GM23338 (cell line): ENCODE measurements around the gene MRC2. TPM values are rescaled to one million over a fixed set of nuclear protein-coding genes. Genes with fewer than 3 reads are reported as not detected.
A peak's percentile ranks its signal among the peaks of the same experiment; 100 is the strongest.

ENCODE experiments used
- ATAC-seq: fragments of 200-7000 bp; cut with Tn5 transposase; 3 replicates; pipeline ENCODE4 v1.9.1; 2020
- DNase-seq: peaks from one replicate; pipeline ENCODE4 v3.0.0-alpha.2; 2015; ENCODE audit warnings: low spot score
- H2AFZ ChIP-seq: fragments of 200-600 bp; sonication (generic); 2 replicates; pipeline ENCODE4 v1.8.0; 2016; ENCODE audit warnings: antibody characterized with exemption, mild to moderate bottlenecking, moderate library complexity
- H3F3A ChIP-seq: fragments of 200-600 bp; sonication (generic); replicated peaks from 2 replicates; pipeline ENCODE4 v1.8.0; 2017; ENCODE audit warnings: antibody characterized with exemption, mixed run types, low read depth
- H3K27ac ChIP-seq: fragments of 200-600 bp; sonication (generic); 2 replicates; pipeline ENCODE4 v1.6.1; 2016; ENCODE audit warnings: low read depth
- H3K27me3 ChIP-seq: fragments of 200-600 bp; sonication (generic); 2 replicates; pipeline ENCODE4 v1.8.0; 2016; ENCODE audit warnings: mild to moderate bottlenecking, mixed run types, moderate library complexity; ENCODE audit not compliant: insufficient read depth
- H3K36me3 ChIP-seq: fragments of 200-600 bp; sonication (generic); 2 replicates; pipeline ENCODE4 v1.8.0; 2016; ENCODE audit warnings: mild to moderate bottlenecking; ENCODE audit not compliant: insufficient read depth
- H3K4me1 ChIP-seq: fragments of 200-600 bp; sonication (generic); 2 replicates; pipeline ENCODE4 v1.8.0; 2016; ENCODE audit warnings: mild to moderate bottlenecking, moderate library complexity; ENCODE audit not compliant: insufficient read depth
- H3K4me2 ChIP-seq: fragments of 200-600 bp; sonication (generic); 2 replicates; pipeline ENCODE4 v1.7.1; 2017; ENCODE audit warnings: mixed run types
- H3K4me3 ChIP-seq: fragments of 200-600 bp; sonication (generic); 2 replicates; pipeline ENCODE4 v1.6.1; 2016; ENCODE audit warnings: mixed run types
- H3K79me2 ChIP-seq: fragments of 200-600 bp; sonication (generic); replicated peaks from 2 replicates; pipeline ENCODE4 v1.8.0; 2017; ENCODE audit warnings: mild to moderate bottlenecking; ENCODE audit not compliant: insufficient read depth
- H3K9me2 ChIP-seq: fragments of 200-600 bp; sonication (generic); 2 replicates; pipeline ENCODE4 v1.8.0; 2017; ENCODE audit not compliant: insufficient read depth
- H4K20me1 ChIP-seq: fragments of 200-600 bp; sonication (generic); replicated peaks from 2 replicates; pipeline ENCODE4 v1.8.0; 2017; ENCODE audit warnings: mild to moderate bottlenecking; ENCODE audit not compliant: insufficient read depth
- H3K27ac Mint-ChIP-seq: 2 replicates; pipeline ENCODE4 v1.8.0; 2020; ENCODE audit warnings: inconsistent platforms, mild to moderate bottlenecking, moderate library complexity, mixed read lengths
- H3K27me3 Mint-ChIP-seq: 3 replicates; pipeline ENCODE4 v1.8.0; 2022; ENCODE audit warnings: low read depth, mild to moderate bottlenecking, moderate library complexity, mixed read lengths, inconsistent platforms; ENCODE audit not compliant: insufficient read depth, poor library complexity
- H3K36me3 Mint-ChIP-seq: 3 replicates; pipeline ENCODE4 v1.8.0; 2021; ENCODE audit warnings: low read depth, mild to moderate bottlenecking, inconsistent platforms, moderate library complexity, mixed read lengths
- H3K4me1 Mint-ChIP-seq: 3 replicates; pipeline ENCODE4 v1.8.0; 2020; ENCODE audit warnings: mild to moderate bottlenecking, inconsistent platforms, mixed read lengths
- H3K4me3 Mint-ChIP-seq: 3 replicates; pipeline ENCODE4 v1.8.0; 2021; ENCODE audit warnings: moderate library complexity, mild to moderate bottlenecking, inconsistent platforms, mixed read lengths
- H3K9me3 Mint-ChIP-seq: 3 replicates; pipeline ENCODE4 v1.8.0; 2020; ENCODE audit warnings: moderate library complexity, mild to moderate bottlenecking, inconsistent platforms, mixed read lengths
- CREB1 ChIP-seq: fragments of 250-450 bp; sonication (Bioruptor Pico); IDR thresholded peaks from 2 replicates; pipeline ENCODE4 v1.5.0; 2020; ENCODE audit warnings: low read depth, mild to moderate bottlenecking, moderate library complexity
- EZH2 ChIP-seq: fragments of 200-600 bp; sonication (generic); IDR thresholded peaks from one replicate; pipeline ENCODE4 v1.8.0; 2017; ENCODE audit warnings: antibody characterized with exemption, mild to moderate bottlenecking, low read depth; ENCODE audit not compliant: unreplicated experiment
- EZH2phosphoT487 ChIP-seq: fragments of 200-600 bp; sonication (generic); IDR thresholded peaks from one replicate; pipeline ENCODE4 v1.8.1; 2018; ENCODE audit warnings: antibody characterized with exemption; ENCODE audit not compliant: unreplicated experiment
- NANOG ChIP-seq: IDR thresholded peaks from 2 replicates; pipeline ENCODE4 v1.6.1; 2016; ENCODE audit warnings: antibody characterized with exemption, borderline replicate concordance
- polyA plus RNA-seq: library from polyadenylated mRNA; unstranded; fragments of >200 nt; fragmentation: Nextera tagmentation; extraction: Ambion mirVana; gene quantifications from 2 replicates; pipeline ENCODE4 v1.2.1, GENCODE V29; 2016
- total RNA-seq: library from RNA; depleted of rRNA; stranded (reverse); fragments of >200 nt; shearing (Covaris generic); gene quantifications from 2 replicates; pipeline ENCODE4 v1.2.3, GENCODE V29; 2014
- TF ChIP-seq, protein P1 (sequence below): fragments of 250-450 bp; sonication (Bioruptor Pico); IDR thresholded peaks from 2 replicates; pipeline ENCODE4 v1.5.0; 2020; ENCODE audit warnings: mild to moderate bottlenecking, moderate library complexity
- TF ChIP-seq, protein P2 (sequence below): IDR thresholded peaks from 2 replicates; pipeline ENCODE4 v1.6.1; 2016; ENCODE audit warnings: antibody characterized with exemption
- TF ChIP-seq, protein P3 (sequence below): IDR thresholded peaks from one replicate; pipeline ENCODE4 v1.6.1; 2018; ENCODE audit warnings: antibody characterized with exemption; ENCODE audit not compliant: unreplicated experiment

The MRC2 gene
- total and polyA plus RNA-seq, 2 experiments from 2014 or later, result 8.0 to 38.6 TPM

DNA sequence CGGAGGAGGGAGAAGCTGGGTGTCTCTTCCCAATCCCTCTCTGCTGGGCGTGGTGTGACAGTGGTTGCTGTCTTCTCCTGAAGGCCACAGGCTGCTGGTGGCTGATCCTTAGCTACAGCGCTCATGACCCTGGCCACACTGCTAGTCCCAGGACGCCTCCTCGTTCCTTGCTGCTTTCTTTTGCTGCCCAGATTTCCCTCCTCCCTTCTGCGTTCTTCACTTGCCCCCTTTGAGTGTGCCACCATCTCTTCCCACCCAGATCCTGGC is 90.1 kb downstream of the MRC2 start (continued):
- TF ChIP-seq, protein P1, sequence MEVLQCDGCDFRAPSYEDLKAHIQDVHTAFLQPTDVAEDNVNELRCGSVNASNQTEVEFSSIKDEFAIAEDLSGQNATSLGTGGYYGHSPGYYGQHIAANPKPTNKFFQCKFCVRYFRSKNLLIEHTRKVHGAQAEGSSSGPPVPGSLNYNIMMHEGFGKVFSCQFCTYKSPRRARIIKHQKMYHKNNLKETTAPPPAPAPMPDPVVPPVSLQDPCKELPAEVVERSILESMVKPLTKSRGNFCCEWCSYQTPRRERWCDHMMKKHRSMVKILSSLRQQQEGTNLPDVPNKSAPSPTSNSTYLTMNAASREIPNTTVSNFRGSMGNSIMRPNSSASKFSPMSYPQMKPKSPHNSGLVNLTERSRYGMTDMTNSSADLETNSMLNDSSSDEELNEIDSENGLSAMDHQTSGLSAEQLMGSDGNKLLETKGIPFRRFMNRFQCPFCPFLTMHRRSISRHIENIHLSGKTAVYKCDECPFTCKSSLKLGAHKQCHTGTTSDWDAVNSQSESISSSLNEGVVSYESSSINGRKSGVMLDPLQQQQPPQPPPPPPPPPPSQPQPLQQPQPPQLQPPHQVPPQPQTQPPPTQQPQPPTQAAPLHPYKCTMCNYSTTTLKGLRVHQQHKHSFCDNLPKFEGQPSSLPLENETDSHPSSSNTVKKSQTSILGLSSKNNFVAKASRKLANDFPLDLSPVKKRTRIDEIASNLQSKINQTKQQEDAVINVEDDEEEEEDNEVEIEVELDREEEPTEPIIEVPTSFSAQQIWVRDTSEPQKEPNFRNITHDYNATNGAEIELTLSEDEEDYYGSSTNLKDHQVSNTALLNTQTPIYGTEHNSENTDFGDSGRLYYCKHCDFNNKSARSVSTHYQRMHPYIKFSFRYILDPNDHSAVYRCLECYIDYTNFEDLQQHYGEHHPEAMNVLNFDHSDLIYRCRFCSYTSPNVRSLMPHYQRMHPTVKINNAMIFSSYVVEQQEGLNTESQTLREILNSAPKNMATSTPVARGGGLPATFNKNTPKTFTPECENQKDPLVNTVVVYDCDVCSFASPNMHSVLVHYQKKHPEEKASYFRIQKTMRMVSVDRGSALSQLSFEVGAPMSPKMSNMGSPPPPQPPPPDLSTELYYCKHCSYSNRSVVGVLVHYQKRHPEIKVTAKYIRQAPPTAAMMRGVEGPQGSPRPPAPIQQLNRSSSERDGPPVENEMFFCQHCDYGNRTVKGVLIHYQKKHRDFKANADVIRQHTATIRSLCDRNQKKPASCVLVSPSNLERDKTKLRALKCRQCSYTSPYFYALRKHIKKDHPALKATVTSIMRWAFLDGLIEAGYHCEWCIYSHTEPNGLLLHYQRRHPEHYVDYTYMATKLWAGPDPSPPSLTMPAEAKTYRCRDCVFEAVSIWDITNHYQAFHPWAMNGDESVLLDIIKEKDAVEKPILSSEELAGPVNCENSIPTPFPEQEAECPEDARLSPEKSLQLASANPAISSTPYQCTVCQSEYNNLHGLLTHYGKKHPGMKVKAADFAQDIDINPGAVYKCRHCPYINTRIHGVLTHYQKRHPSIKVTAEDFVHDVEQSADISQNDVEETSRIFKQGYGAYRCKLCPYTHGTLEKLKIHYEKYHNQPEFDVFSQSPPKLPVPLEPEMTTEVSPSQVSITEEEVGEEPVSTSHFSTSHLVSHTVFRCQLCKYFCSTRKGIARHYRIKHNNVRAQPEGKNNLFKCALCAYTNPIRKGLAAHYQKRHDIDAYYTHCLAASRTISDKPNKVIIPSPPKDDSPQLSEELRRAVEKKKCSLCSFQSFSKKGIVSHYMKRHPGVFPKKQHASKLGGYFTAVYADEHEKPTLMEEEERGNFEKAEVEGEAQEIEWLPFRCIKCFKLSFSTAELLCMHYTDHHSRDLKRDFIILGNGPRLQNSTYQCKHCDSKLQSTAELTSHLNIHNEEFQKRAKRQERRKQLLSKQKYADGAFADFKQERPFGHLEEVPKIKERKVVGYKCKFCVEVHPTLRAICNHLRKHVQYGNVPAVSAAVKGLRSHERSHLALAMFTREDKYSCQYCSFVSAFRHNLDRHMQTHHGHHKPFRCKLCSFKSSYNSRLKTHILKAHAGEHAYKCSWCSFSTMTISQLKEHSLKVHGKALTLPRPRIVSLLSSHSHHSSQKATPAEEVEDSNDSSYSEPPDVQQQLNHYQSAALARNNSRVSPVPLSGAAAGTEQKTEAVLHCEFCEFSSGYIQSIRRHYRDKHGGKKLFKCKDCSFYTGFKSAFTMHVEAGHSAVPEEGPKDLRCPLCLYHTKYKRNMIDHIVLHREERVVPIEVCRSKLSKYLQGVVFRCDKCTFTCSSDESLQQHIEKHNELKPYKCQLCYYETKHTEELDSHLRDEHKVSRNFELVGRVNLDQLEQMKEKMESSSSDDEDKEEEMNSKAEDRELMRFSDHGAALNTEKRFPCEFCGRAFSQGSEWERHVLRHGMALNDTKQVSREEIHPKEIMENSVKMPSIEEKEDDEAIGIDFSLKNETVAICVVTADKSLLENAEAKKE (CRISPR knock-in tag), result no peak
- TF ChIP-seq, protein P2, sequence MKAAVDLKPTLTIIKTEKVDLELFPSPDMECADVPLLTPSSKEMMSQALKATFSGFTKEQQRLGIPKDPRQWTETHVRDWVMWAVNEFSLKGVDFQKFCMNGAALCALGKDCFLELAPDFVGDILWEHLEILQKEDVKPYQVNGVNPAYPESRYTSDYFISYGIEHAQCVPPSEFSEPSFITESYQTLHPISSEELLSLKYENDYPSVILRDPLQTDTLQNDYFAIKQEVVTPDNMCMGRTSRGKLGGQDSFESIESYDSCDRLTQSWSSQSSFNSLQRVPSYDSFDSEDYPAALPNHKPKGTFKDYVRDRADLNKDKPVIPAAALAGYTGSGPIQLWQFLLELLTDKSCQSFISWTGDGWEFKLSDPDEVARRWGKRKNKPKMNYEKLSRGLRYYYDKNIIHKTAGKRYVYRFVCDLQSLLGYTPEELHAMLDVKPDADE, result no peak
- no peak for TF ChIP-seq NANOG
- TF ChIP-seq CREB1 (CRISPR knock-in tag), result no peak
- TF ChIP-seq EZH2phosphoT487, result no peak
- no peak for TF ChIP-seq EZH2

DNA sequence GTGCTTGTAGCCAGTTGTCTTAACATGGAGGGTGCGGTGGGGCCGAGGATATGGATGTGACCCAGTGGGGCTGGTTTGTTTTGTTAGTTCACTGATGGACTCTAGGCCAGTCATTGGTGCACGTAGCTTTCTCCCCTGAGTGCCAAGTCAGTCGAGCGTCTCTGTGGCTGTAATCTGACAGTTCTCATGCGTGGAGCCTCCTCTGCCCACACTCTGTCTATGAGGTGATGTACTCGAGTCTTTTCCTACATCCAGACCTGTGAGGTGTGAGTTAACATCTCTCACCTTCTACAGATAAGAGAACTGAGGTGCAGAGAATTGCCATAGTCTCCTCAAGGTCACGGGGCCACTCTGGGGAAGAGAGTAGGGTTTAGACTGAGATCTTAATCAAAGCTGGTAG is 90.4 kb downstream of the MRC2 start:
- H3K27me3 ChIP-seq, result no peaks in the 10 kb centered on the region
- H3K4me1 Mint-ChIP-seq, result peaks cover 14% of the 10 kb centered on the region
- H3K27ac Mint-ChIP-seq, result peak overlapping the region; percentile 22; the same call in 1 of the 2 replicates
- no peaks in the 10 kb centered on the region for H3K79me2 ChIP-seq
- TF ChIP-seq, protein P3, sequence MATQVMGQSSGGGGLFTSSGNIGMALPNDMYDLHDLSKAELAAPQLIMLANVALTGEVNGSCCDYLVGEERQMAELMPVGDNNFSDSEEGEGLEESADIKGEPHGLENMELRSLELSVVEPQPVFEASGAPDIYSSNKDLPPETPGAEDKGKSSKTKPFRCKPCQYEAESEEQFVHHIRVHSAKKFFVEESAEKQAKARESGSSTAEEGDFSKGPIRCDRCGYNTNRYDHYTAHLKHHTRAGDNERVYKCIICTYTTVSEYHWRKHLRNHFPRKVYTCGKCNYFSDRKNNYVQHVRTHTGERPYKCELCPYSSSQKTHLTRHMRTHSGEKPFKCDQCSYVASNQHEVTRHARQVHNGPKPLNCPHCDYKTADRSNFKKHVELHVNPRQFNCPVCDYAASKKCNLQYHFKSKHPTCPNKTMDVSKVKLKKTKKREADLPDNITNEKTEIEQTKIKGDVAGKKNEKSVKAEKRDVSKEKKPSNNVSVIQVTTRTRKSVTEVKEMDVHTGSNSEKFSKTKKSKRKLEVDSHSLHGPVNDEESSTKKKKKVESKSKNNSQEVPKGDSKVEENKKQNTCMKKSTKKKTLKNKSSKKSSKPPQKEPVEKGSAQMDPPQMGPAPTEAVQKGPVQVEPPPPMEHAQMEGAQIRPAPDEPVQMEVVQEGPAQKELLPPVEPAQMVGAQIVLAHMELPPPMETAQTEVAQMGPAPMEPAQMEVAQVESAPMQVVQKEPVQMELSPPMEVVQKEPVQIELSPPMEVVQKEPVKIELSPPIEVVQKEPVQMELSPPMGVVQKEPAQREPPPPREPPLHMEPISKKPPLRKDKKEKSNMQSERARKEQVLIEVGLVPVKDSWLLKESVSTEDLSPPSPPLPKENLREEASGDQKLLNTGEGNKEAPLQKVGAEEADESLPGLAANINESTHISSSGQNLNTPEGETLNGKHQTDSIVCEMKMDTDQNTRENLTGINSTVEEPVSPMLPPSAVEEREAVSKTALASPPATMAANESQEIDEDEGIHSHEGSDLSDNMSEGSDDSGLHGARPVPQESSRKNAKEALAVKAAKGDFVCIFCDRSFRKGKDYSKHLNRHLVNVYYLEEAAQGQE, result no peak
- H3F3A ChIP-seq, result no peaks in the 10 kb centered on the region
- no peak overlapping the region for H2AFZ ChIP-seq
- H4K20me1 ChIP-seq, result no peaks in the 10 kb centered on the region
- no peaks in the 10 kb centered on the region for H3K9me2 ChIP-seq
- H3K4me1 ChIP-seq, result peaks cover 3% of the 10 kb centered on the region; the same call in 1 of the 2 replicates
- no peaks in the 10 kb centered on the region for H3K36me3 ChIP-seq
- ATAC-seq (no peak), DNase-seq (no peak)
- H3K9me3 Mint-ChIP-seq, result no peaks in the 10 kb centered on the region
- H3K4me3 ChIP-seq, result no peak overlapping the region
- no peak overlapping the region for H3K27ac ChIP-seq
- H3K27me3 Mint-ChIP-seq, result peaks cover 4% of the 10 kb centered on the region
- H3K36me3 Mint-ChIP-seq, result no peaks in the 10 kb centered on the region
- H3K4me2 ChIP-seq, result no peak overlapping the region
- H3K4me3 Mint-ChIP-seq, result no peak overlapping the region
